HG03139 (cell line): ENCODE measurements around the gene HNRNPF.
A peak's percentile ranks its signal among the peaks of the same experiment; 100 is the strongest.
"Not testable (repeated sequence)": the region's sequence is repeated elsewhere in the genome, so short reads cannot be mapped to it uniquely, and the experiment has no call there.

Experiments
- ATAC-seq: cut with Tn5 transposase; IDR thresholded peaks from one replicate; pipeline ENCODE4 v1.9.1; 2021; ENCODE audit not compliant: unreplicated experiment

Gene HNRNPF

DNA sequence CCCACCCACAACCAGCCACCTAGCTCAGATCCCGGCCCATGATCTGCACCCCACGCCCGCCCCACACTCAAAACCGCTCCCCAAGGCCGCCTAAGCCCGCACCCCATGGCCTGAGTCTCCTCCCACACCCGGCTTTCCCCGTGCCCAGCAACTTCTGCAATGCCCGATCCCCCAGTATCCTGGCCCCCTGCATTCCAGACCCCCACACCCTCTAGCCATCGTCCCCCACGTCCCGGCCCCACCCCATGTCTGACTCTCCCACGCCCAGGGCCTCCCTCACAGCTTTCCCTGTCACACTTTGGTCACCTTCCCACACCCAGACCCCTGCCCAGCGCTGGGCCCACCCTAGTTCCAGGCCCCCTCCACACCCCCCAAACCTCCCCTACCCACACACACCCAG, 57.7 kb downstream of the HNRNPF start:
- no peak for ATAC-seq

DNA sequence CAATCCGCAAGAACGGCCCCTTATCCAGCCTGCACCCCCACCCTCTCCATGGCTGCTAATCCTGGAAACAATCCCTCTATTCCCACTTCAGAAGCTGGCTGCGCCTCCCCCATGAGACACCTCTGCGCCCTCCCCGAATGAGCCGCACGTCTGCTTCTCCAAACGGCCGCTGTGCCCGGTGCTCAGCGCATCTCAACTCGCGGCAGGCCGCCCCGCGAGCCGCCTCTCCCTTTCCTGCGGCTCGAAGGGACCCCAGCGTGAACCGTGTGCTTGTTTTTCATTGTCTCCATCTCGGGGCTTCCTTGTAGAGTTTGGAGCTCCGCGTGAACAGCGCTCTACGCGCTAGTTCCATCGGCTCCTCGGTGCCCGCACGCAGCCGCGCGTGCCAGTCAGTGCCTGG, 58.3 kb downstream of the HNRNPF start:
- ATAC-seq = no peak

DNA sequence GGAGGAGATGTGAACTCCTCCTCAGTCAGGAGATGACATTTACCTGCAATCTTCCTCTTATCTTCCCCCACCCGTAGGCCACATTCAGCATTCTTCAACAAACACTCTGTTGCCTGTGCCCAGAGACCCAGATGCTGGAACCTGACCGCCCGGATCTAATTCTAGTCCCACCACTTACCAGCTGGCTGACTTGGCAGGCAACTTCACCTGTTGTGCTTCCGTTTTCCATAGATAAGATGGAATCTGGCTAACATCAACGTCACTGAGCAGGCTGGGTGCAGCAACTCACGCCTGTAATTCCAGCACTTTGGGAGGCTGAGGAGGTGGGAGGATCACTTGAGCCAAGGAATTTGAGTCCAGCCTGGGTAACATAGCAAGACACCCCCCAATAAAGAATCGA, 58.8 kb downstream of the HNRNPF start:
- no peak for ATAC-seq

DNA sequence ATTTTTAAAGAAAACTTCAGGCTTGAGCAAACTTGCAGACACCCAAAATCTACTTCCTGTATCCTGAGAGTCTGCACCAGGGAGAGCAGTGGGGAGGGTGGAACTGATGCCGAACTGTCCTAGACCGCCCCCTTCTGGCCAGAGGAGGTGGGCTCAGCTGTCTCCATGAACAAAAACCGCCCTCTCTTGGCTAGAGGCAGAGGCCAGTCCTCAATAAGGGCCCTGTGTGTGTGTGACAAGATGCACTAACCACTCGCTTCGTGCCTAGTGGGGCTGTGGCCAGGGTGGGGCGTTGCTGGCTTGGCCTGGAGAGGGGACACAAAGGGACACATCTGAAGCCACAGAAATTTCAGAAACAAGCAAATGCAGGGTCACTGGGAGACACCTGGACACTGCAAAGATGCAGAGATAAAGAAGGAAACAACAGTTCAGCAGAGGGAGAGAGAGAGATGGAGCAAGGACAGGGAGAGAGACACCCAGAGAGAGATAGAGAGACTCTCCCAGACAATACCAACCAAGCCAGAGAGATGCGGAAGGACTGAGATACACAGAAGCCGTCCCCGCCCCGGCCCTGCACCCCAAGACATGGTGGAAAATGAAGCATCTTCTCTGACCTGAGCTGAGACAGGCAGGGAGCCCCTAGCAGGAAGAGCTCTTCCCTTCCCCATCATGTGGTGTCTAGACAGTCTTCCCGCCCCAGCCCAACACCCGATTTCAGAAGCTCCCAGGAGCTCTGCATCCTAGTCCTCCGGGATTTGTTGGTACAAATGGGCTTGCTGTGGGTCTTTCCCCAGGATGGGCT, 60.3 kb downstream of the HNRNPF start:
- peak; percentile 99 for ATAC-seq

DNA sequence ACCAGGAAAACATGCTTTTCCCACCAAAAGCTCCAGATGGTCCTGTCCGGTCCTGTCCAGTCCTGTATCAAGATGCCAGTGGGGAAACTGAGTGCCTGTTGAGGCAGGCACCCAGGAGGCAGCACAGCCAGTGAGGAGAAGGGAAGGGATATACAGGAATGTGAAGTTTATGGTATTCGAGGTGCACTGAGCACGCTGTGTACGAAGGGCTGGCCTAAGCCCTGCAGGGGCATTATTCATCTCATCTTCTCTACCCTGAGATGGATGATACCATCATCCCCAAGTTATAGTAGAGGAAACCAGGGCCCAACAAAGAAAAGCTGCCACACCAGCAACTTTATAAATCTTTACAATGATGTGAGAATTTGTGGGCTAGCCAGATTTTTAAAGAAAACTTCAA, 61.0 kb downstream of the HNRNPF start:
- no peak for ATAC-seq

DNA sequence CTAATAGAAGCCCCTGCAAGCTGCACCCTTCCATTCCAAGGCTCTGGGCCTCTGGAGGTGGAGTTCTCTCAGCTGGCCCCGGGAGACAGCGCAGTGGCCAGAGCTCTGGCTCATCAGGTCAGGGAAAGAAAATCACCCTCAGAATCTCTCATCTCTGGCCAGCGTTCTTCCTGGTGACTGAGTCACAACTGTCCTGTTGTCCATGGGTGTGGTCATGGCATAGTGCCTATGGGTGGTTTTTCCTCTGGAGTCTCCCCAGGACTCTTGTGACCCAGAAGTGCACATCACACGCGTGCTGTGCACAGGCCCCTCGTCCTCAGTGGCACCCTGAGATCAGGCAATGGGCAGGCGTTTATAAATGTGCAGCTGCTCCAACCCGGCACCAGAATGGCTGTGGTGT, 64.9 kb downstream of the HNRNPF start:
- no peak for ATAC-seq

DNA sequence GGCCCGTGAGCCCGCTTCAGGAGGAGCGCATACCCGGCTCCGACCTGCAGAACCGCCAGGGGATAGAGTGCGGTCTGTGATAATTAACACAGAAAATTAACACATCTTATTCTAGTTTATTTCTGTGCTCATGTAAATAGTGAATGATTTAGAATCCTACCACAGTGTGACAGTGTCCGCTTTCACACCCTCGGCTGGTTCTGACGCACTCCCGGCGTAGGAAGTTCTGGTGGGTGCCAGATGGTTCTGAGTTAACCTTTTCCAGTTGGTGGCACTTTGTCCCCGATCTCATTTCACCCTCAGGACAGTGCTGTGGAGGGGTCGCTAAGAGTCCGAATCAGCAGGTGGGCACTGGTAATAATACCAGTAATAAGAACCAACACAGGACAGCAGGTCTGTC, 65.9 kb downstream of the HNRNPF start:
- no peak for ATAC-seq

DNA sequence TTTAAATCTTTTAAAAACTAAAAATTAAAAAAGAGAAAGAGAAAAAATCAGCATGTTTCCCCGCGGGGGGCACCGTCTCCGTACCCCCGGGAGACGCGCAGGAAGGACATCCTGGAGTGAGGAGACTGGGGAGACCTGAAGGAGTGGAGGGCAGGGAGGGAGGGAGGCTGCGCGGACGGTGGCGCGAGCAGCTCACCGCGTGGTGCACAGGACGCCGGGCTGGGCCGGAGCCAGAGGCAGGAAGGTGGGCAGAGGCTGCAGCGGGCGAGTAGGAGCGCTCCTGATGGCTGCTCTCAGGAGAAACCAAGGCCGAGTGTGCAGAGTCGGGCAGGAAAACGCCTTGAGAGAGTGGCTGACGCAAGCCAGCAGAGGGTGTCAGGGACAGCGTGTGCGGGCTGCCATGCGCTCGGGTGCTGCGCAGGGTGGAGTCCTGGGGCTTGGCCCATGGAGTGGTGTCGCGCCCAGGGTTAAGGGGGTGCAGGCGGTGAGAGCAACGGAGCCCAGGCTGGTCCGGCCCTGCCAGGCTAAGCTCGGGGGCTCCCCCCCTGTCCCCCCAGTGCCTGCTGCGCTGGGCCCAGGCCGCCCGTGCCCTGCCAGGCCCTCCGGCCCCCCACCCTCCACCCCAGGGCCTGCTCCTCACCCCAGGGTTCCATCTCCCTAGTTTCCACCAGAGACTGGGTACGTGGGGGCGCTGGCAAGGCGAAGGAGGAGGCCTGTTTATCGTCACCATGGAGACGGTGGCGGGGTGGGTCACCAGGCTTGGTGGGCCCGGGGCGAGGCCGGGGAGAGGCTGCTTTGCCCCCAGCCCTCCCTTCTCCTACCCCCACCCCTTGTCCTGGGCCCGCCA, 66.5 kb downstream of the HNRNPF start:
- no peak for ATAC-seq

DNA sequence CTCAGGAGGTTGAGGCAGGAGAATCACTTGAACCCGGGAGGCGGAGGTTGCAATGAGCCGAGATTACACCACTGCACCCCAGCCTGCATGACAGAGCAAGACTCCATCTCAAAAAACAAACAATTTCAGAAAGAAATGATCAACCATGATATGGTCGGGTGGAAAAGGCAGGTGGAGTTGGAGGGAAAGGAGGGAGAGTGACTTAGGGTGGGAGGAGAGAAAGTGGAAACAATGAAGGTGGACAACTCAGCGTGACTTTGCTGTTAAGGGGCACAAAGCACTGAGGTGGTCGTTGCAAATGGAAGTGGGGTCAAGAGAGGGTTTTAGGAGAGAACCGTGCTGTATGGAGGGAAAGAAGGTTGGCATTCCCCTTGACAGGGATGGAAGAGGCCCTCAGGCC, 67.5 kb downstream of the HNRNPF start:
- ATAC-seq = no peak

DNA sequence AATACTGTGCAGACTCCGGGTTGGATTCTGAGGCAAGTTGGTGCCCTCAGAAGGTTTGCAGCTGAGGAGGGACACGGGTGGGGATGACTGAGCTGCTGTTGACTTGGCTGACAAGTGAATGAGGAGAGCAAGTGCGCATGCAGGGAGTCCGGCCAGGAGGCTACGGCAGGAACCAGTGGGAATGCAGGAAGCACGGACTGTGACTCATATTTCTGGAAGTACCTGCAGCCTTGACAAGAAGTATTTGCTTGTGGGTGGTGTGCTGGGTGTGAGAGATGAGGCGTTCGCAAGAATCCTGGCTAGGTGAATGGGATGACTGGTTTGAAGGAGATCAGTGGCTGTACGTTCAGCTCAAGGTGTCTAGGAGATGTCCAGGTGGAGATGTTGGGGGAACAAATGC, 68.4 kb downstream of the HNRNPF start:
- ATAC-seq = no peak

DNA sequence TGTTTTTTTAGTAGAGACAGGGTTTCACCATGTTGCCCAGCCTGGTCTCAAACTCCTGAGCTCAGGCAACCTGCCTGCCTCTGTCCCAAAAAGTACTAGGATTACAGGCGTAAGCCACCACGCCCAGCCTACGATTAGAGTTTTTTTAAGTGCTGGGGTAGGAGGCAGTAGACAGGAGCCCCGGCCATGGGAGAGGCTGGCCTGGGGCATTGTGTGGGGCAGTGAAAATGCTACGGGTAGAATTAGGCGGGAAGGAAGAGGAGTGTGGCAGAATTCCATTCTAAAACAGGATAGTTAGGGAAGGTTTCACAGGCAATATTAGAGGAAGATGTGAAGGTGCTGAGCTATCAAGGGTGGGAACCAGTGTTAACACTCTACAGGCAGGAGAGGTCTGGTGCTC, 68.9 kb downstream of the HNRNPF start:
- no peak for ATAC-seq

DNA sequence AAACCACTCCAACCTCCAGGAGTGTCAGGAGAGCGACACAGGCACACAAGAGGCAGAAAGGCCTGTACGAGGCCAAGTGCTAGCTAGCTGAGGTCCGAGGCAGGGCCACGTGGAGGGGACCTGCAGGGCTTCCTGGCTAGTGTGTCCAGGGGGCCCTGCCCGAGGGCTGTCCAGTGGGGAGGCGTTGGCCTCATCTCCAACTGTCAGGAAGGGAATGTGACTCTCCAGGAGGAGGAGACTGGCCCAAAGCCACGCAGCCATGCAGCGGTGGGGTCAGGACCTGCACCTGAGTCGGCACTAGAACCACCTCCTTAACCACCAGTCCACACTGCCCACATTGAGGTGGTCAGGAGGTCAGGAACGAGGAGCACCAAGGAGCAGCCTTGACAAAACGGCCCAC, 69.8 kb downstream of the HNRNPF start:
- ATAC-seq = no peak

DNA sequence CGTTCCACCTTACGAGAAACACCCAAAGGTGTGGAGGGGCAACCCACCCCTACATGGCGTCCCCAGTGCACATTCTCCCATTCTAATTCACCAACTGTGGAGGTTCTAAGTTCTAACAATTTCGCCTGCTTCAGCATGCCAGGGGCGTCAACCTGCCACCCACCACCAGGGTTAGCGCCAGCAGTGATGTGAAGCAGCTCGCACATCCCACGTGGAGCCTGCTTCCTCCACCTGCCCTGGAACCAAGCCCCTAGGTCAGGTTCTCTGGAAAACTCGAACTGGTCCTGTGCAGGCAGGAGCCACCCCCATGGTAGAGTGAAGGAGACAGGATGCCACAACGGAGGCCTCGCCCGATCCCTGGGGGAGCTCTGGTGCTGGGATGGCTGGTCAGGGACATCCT, 70.9 kb downstream of the HNRNPF start:
- ATAC-seq = no peak

DNA sequence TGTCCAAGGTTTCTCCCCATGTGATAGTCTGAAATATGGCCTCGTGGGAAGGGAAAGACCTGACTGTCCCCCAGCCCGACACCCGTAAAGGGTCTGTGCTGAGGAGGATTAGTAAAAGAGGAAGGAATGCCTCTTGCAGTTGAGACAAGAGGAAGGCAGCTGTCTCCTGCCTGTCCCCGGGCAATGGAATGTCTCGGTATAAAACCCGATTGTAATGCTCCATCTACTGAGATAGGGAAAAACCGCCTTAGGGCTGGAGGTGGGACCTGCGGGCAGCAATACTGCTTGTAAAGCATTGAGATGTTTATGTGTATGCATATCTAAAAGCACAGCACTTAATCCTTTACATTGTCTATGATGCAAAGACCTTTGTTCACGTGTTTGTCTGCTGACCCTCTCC, 71.5 kb downstream of the HNRNPF start:
- ATAC-seq = not testable (repeated sequence)

DNA sequence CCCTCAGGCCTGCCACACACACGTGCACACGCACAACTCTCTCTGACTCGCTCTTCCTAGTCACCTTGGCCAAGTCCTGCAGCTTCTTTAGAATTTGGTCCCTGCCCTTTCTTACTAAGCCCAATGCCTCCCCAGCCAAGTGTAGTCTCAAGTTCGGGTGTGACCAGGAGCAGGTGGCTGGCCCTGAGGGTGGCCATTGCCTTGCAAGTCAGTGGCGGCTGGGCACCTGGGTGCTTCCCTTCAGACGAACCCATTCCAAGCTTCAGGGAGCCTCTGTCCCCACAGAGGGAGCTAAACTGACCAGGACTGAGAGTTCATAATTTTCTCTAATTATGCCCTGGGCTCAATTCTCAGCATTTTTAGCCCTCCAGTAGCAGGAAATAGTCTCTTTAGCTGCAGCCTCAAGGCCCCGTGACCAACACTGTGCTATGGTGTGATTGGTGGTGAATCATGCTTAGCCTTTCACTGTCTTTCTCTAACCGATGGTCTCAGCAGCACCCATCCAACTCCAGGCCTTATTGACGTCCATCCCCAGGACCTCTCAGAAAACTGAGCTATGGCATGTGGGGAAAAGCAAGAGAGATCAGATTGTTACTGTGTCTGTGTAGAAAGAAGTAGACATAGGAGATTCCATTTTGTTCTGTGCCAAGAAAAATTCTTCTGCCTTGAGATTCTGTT, 72.2 kb downstream of the HNRNPF start:
- no peak for ATAC-seq

DNA sequence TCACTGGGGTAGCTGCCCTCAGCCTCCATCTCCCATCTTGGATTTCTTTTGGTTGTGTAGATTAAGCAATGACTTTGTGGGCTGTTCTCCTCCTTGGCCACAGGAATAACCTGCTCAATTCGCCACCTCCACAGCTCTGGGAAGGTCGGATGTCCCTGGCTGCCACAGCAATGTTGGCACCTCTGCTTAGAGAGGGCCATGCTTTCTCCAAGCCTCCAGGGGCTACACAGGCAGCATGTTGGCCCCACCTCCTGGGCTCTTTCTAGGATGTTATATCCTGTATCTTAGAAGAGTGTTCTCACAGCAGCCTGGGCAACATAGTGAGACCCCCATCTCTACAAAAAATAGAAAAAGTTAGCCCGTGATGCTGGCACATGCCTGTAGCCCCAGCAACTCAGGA, 72.9 kb downstream of the HNRNPF start:
- no peak for ATAC-seq
